Neural progenitor cell (in vitro differentiated cells): ENCODE measurements around the gene PIP5K1A.

Experiments used
- CTCF ChIP-seq: fragments of 200-600 bp; sonication (generic); IDR thresholded peaks from 2 replicates; pipeline ENCODE4 v1.5.1; 2017; ENCODE audit warnings: antibody characterized with exemption, mild to moderate bottlenecking
- EZH2 ChIP-seq: fragments of 200-600 bp; sonication (generic); IDR thresholded peaks from 2 replicates; pipeline ENCODE4 v1.6.1; 2017; ENCODE audit warnings: antibody characterized with exemption, mild to moderate bottlenecking, moderate library complexity
- EZH2phosphoT487 ChIP-seq: fragments of 200-600 bp; sonication (generic); IDR thresholded peaks from 2 replicates; pipeline ENCODE4 v1.6.1; 2017; ENCODE audit warnings: antibody characterized with exemption

DNA sequence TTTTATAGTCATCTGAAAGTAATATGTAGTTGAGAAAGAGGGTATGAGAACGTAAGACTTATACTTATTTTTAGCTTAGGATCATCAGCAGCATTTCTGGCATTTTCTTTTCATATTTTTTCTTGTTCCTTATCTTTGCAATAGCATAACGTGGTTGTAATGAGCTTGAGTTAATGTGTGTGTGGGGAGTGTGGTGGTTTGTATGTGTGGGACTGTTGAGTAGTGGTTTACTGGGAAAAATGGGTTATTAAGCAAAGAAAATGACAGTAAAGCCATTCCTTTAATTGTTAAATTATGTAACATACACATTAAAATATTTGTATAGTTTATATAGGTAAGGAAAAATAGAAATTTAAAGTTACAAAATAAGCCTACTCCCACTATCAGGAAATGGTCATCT, 15.2 kb downstream of the PIP5K1A start:
- TF ChIP-seq CTCF: no peak
- TF ChIP-seq EZH2phosphoT487: no peak
- no peak for TF ChIP-seq EZH2
